Measurements from ENCODE around the gene SSX4.
"Not testable (repeated sequence)": the region's sequence is repeated elsewhere in the genome, so short reads cannot be mapped to it uniquely, and the experiment has no call there.

Gene SSX4, protein sequence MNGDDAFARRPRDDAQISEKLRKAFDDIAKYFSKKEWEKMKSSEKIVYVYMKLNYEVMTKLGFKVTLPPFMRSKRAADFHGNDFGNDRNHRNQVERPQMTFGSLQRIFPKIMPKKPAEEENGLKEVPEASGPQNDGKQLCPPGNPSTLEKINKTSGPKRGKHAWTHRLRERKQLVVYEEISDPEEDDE

DNA sequence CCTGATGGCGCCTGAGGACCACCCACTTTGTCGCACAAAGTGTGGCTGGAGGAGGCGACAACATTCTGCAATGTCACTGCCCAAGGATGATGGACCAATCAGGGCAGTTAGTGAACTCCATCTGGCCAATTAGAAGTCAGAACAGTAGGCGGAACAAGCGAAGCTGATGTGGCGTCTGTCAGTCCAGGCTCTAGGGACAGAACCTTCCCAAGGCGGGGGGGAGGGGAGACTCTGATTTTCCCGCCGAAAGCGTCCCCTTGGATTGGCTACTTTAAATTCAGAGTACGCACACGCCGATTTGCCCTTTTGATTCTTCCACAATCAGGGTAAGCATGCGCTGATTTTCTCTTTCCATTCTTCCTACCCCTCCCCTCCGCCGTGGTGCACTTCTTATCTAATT lies at the start of gene SSX4:
TSS of gene SSX4 (plus strand) at position 301 of the 400 bp plus-strand sequence. CDS start 515 bp downstream, outside the sequence.
- not testable (repeated sequence) for DNase-seq

DNA sequence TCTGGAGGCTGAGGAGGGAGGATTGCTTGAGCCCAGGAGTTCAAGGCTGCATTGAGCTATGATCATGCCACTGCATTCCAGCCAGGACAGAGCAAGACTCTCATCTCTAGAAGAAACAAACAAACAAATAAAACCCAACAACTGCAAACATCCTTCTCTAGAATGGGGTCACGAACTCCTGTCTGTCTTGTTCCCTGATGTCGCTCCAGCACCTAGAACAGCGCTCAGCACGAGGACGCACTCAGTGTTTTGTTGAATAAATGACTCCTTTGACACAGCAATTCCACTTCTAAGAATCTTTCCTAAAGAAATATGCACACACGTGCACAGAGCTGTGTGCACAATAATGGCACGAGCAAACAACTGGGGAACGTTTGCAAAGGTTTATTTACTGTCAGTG lies 37.3 kb upstream of the SSX4 start:
- not testable (repeated sequence) for DNase-seq

DNA sequence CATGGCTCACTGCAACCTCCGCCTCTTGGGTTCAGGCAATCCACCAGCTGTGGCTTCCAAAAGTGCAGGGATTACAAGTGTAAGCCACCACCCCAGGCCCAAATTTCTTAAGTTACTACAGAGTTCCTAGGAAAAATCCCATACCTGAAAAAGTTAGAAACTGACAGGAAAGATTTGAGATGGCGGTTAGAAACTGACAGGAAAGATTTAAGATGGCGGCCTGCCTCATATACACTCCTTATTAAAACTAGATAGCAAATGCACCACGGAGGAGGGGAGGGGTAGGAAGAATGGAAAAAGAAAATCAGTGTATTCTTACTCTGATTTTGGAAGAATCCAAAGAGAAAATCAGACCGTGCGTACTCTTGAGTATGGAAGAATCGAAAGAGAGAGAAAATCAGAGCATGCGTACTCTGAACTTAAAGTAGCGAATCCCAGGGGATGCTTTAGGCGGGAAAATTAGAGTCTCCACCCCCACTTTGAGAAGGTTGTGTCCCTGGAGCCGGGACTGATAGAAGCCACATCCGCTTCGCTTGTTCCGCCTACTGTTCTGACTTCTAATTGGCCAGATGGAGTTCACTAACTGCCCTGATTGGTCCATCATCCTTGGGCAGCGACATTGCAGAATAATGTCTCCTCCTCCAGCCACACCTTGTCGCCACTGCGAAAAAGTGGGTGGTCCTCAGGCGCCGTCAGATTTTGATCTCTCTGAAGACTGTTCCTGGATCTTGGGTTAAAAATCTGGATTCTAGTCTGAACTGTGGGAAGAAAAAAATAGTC lies 26.8 kb upstream of the SSX4 start, which contains the start of gene SSX3:
TSS of gene SSX3 (minus strand) at position 389 of the 780 bp plus-strand sequence. CDS start 1,454 bp downstream, outside the sequence.
- DNase-seq: not testable (repeated sequence)

DNA sequence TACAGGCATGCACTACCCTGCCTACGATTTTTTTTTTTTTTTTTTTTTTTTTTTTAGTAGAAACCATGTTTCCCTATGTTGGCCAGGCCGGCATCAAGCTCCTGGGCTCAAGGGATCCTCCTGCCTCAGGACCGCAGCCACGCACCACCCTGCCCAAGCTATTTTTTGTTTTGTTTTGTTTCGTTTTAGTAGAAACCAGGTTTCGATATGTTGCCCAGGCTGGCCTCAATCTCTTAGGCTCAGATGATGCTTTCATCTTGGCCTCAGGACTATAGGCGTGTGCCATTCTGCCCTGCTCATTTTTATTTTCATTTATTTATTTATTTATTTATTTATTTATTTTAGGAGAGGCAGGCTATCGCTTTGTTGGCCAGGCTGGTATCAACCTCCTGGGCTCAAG lies 25.7 kb upstream of the SSX4 start:
- DNase-seq: no peak

DNA sequence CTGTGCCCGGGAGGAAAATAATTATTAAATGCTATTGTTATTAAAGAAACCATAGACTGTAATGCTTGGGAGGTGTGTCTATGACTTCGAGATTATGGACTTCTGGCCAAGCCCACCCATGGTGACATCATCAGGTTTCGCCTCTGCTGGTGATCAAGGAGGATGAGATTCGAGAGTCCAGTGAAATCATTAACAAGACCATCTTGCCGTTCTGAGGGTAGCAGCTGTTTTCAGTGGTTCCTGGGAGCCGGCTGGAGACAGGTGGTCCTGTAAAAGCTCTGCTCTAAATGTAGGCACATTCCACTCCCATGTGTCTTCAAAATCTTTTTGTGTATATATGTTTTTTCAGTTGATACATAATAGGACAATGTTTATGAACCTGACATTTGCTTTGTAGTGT lies 24.1 kb upstream of the SSX4 start:
- not testable (repeated sequence) for DNase-seq

DNA sequence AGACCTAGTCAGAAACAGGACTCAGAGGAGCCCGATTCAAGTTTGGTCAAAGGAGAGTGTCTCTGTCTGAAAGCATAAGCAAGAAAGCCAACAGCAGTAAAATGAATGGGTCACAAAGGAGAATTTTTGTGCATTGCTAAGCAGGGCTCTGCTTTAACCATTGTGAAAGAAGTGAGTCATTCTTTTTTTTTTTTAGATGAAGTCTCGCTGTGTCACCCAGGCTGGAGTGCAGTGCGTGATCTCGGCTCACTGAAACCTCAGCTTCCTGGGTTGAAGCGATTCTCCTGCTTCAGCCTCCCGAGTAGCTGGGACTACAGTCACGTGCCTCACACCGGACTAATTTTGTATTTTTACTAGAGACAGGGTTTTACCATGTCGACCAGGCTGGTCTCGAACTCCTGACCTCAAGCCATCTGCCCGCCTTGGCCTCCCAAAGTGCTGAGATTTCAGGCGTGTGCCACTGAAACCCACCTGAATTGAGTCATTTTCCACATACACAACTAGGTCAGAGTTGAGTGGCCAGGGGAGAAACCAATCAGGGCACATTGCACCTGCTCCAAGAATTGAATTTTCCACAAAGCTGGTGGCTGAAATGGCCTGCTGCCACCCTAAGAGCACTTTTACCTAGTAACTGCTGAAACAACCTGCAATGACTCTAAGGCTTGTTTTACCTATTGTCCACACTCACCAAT lies 15.5 kb upstream of the SSX4 start:
- DNase-seq: not testable (repeated sequence)

DNA sequence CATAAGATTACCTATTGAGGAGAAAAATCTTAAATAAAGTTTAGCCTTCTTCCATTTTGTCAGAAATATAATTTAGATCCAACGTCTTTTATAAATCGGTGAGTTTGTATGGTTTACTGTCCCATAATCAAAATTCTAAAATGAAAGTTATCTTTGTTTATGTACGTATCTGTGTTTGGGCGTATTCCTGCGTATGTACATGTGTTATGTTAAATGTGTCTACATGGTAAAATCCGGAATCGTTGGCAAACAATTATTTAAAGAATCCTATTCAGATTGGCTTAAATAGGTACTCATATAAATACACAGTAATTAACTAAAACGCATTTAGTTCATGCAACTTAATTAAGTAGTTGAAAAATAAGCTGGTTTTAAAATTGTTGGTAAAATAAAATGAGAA lies 12.9 kb upstream of the SSX4 start:
- not testable (repeated sequence) for DNase-seq

DNA sequence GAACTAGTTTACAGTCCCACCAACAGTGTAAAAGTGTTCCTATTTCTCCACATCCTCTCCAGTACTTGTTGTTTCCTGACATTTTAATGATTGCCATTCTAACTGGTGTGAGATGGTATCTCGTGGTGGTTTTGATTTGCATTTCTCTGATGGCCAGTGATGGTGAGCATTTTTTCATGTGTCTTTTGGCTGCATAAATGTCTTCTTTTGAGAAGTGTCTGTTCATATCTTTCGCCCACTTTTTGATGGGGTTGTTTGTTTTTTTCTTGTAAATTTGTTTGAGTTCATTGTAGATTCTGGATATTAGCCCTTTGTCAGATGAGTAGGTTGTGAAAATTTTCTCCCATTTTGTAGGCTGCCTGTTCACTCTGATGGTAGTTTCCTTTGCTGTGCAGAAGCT lies 13.6 kb downstream of the SSX4 start:
- not testable (repeated sequence) for DNase-seq

DNA sequence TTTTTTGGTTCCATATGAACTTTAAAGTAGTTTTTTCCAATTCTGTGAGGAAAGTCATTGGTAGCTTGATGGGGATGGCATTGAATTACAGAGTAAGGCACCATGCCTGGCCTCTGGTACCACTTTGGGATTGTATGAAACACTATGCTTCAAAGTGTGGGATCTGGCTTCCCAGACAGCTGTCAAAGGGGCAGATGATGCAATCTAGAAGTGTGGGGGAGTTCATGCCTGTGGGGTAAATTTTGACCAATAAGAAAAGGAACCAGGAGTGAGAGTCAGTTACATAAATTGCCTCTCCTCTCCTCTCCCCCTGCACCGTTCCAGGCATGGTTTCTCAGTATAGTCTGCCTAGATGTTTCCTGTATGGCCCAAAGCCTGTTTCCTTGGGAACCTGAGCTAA lies 14.5 kb downstream of the SSX4 start:
- not testable (repeated sequence) for DNase-seq

DNA sequence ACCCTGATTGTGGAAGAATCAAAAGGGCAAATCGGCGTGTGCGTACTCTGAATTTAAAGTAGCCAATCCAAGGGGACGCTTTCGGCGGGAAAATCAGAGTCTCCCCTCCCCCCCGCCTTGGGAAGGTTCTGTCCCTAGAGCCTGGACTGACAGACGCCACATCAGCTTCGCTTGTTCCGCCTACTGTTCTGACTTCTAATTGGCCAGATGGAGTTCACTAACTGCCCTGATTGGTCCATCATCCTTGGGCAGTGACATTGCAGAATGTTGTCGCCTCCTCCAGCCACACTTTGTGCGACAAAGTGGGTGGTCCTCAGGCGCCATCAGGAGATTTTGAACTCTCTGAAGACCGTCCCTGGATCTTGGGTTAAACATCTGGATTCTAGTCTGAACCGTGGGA lies 28.5 kb downstream of the SSX4 start, which contains the start of gene SSX4B:
TSS of gene SSX4B (minus strand) at position 101 of the 400 bp plus-strand sequence. CDS start 588 bp downstream, outside the sequence.
- not testable (repeated sequence) for DNase-seq

DNA sequence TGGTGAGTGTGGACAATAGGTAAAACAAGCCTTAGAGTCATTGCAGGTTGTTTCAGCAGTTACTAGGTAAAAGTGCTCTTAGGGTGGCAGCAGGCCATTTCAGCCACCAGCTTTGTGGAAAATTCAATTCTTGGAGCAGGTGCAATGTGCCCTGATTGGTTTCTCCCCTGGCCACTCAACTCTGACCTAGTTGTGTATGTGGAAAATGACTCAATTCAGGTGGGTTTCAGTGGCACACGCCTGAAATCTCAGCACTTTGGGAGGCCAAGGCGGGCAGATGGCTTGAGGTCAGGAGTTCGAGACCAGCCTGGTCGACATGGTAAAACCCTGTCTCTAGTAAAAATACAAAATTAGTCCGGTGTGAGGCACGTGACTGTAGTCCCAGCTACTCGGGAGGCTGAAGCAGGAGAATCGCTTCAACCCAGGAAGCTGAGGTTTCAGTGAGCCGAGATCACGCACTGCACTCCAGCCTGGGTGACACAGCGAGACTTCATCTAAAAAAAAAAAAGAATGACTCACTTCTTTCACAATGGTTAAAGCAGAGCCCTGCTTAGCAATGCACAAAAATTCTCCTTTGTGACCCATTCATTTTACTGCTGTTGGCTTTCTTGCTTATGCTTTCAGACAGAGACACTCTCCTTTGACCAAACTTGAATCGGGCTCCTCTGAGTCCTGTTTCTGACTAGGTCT lies 43.8 kb downstream of the SSX4 start:
- not testable (repeated sequence) for DNase-seq

DNA sequence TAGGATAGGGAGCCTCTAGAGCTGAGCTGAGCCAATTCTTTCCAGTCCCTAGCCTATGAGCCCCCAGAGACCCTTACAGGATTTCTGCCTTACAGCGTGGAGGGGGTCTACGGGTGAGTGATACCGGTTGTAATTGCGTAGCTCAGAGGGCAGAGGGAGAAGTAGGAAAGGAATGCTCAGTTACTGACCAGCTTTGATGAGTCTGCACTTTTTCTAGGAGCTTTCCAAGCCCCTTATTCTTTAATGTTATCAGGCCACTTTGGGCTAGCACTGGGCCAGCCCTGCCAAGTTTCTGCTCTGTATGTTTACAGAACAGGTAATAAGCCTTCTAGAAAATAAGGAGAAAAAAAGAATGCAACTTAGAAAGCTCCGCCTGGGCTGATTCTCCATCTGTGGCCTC lies 46.3 kb downstream of the SSX4 start:
- DNase-seq: not testable (repeated sequence)

DNA sequence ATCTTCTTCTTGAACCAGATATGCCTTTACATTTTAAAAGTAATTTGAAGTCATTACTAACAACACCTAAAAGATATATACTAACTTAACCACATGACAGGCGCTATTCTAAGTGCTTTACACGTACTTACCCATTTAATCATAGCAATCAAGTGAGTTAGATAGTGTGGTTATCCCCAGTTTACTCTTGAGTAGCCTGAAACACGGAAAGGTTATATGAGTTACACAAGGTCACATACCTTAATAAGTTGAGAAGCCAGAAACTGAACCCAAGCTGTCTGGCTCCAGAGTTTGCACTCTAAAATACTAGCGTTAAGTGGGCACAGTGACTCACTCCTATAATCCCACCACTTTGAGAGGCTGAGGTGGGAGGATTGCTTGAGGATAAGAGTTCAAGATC lies 46.8 kb downstream of the SSX4 start:
- DNase-seq: not testable (repeated sequence)

DNA sequence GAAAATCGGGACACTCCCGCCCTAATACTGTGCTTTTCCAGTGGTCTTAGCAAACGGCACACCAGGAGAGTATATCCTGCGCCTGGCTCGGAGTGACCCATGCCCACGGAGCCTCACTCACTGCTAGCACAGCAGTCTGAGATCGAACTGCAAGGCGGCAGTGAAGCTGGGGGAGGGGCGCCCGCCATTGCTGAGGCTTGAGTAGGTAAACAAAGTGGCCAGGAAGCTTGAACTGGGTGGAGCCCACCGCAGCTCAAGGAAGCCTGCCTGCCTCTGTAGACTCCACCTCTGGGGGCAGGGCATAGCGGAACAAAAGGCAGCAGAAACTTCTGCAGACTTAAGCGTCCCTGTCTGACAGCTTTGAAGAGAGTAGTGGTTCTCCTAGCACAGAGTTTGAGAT lies 50.4 kb downstream of the SSX4 start:
- DNase-seq: not testable (repeated sequence)

Measured in GDM1 (cell line).